GM23338 (cell line): ENCODE measurements around the gene CNTRL.

Source experiments
- CREB1 ChIP-seq: fragments of 250-450 bp; sonication (Bioruptor Pico); IDR thresholded peaks from 2 replicates; pipeline ENCODE4 v1.5.0; 2020; ENCODE audit warnings: low read depth, mild to moderate bottlenecking, moderate library complexity
- EZH2 ChIP-seq: fragments of 200-600 bp; sonication (generic); IDR thresholded peaks from one replicate; pipeline ENCODE4 v1.8.0; 2017; ENCODE audit warnings: antibody characterized with exemption, mild to moderate bottlenecking, low read depth; ENCODE audit not compliant: unreplicated experiment
- EZH2phosphoT487 ChIP-seq: fragments of 200-600 bp; sonication (generic); IDR thresholded peaks from one replicate; pipeline ENCODE4 v1.8.1; 2018; ENCODE audit warnings: antibody characterized with exemption; ENCODE audit not compliant: unreplicated experiment
- JUNB ChIP-seq: IDR thresholded peaks from one replicate; pipeline ENCODE4 v1.6.1; 2016; ENCODE audit warnings: antibody characterized with exemption; ENCODE audit not compliant: unreplicated experiment
- NANOG ChIP-seq: IDR thresholded peaks from 2 replicates; pipeline ENCODE4 v1.6.1; 2016; ENCODE audit warnings: antibody characterized with exemption, borderline replicate concordance
- POLR2AphosphoS5 ChIP-seq: IDR thresholded peaks from 2 replicates; pipeline ENCODE4 v1.6.1; 2016; ENCODE audit warnings: antibody characterized with exemption, low read depth
- STAT1 ChIP-seq: IDR thresholded peaks from one replicate; pipeline ENCODE4 v1.6.1; 2016; ENCODE audit warnings: antibody characterized with exemption; ENCODE audit not compliant: unreplicated experiment
- ZNF114 ChIP-seq: fragments of 250-450 bp; sonication (Bioruptor Pico); IDR thresholded peaks from 2 replicates; pipeline ENCODE4 v1.5.0; 2020; ENCODE audit warnings: mild to moderate bottlenecking, moderate library complexity
- ZNF331 ChIP-seq: fragments of 250-450 bp; sonication (Bioruptor Pico); IDR thresholded peaks from 2 replicates; pipeline ENCODE4 v1.5.0; 2020; ENCODE audit warnings: low read depth, mild to moderate bottlenecking, moderate library complexity
- TF ChIP-seq, protein P1 (sequence below), 2 experiments: fragments of 200-600 bp in 1 of 2; sonication (generic) in 1 of 2; conservative IDR thresholded peaks; 2 replicates each; pipeline versions ENCODE4 v1.5.1 to v1.6.1; 2016 to 2017; ENCODE audit warnings: antibody characterized with exemption in 2 of 2, low read depth in 2 of 2, mild to moderate bottlenecking in 2 of 2, moderate library complexity in 1 of 2
- TF ChIP-seq, protein P2 (sequence below): IDR thresholded peaks from one replicate; pipeline ENCODE4 v1.6.1; 2018; ENCODE audit warnings: antibody characterized with exemption; ENCODE audit not compliant: unreplicated experiment
- TF ChIP-seq, protein P3 (sequence below): IDR thresholded peaks from 2 replicates; pipeline ENCODE4 v1.6.1; 2016; ENCODE audit warnings: antibody characterized with exemption
- TF ChIP-seq, protein P4 (sequence below): fragments of 250-450 bp; sonication (Bioruptor Pico); IDR thresholded peaks from 2 replicates; pipeline ENCODE4 v1.5.0; 2020; ENCODE audit warnings: mild to moderate bottlenecking, moderate library complexity

DNA sequence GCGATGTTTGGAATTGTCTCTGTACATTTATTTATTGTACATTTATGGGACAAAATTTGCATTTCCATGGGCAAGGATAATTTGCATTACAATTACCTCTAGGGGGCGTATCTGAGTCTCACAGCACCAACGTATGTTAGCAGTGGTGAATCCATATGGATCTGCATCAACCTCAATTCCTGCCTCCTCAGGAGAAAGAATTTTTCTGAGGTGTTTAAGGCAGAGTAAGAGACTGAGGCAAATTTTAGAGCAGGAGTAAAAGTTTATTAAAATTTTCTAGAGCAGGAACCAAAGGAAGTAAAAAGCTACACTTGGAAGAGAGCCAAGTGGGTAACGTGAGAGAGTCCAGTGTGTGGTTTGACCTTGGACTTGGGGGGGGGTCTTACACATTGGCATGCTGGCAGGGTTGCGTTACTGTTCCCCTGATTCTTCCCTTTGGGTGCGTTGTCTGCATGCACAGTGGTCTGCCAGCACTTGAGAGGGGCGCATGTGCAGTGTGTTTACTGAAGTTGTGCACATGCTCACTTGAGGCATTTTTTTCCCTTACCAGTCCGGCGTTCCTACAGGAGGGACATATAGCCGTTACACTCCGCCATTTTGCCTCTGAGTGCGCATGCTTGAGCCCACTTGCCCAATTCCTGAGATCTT is 147.9 kb downstream of the CNTRL start:
- TF ChIP-seq, protein P1, sequence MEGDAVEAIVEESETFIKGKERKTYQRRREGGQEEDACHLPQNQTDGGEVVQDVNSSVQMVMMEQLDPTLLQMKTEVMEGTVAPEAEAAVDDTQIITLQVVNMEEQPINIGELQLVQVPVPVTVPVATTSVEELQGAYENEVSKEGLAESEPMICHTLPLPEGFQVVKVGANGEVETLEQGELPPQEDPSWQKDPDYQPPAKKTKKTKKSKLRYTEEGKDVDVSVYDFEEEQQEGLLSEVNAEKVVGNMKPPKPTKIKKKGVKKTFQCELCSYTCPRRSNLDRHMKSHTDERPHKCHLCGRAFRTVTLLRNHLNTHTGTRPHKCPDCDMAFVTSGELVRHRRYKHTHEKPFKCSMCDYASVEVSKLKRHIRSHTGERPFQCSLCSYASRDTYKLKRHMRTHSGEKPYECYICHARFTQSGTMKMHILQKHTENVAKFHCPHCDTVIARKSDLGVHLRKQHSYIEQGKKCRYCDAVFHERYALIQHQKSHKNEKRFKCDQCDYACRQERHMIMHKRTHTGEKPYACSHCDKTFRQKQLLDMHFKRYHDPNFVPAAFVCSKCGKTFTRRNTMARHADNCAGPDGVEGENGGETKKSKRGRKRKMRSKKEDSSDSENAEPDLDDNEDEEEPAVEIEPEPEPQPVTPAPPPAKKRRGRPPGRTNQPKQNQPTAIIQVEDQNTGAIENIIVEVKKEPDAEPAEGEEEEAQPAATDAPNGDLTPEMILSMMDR (conservative IDR thresholded peaks at IDR 0.05; ENCODE audit: low read depth in 2 of 2), result peak; percentile 72 to 87
- TF ChIP-seq EZH2 (no peak), POLR2AphosphoS5 (no peak), CREB1 (CRISPR knock-in tag) (no peak), EZH2phosphoT487 (no peak), JUNB (no peak), STAT1 (no peak), ZNF114 (no peak), NANOG (no peak), ZNF331 (CRISPR knock-in tag) (no peak)
- TF ChIP-seq, protein P2, sequence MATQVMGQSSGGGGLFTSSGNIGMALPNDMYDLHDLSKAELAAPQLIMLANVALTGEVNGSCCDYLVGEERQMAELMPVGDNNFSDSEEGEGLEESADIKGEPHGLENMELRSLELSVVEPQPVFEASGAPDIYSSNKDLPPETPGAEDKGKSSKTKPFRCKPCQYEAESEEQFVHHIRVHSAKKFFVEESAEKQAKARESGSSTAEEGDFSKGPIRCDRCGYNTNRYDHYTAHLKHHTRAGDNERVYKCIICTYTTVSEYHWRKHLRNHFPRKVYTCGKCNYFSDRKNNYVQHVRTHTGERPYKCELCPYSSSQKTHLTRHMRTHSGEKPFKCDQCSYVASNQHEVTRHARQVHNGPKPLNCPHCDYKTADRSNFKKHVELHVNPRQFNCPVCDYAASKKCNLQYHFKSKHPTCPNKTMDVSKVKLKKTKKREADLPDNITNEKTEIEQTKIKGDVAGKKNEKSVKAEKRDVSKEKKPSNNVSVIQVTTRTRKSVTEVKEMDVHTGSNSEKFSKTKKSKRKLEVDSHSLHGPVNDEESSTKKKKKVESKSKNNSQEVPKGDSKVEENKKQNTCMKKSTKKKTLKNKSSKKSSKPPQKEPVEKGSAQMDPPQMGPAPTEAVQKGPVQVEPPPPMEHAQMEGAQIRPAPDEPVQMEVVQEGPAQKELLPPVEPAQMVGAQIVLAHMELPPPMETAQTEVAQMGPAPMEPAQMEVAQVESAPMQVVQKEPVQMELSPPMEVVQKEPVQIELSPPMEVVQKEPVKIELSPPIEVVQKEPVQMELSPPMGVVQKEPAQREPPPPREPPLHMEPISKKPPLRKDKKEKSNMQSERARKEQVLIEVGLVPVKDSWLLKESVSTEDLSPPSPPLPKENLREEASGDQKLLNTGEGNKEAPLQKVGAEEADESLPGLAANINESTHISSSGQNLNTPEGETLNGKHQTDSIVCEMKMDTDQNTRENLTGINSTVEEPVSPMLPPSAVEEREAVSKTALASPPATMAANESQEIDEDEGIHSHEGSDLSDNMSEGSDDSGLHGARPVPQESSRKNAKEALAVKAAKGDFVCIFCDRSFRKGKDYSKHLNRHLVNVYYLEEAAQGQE, result no peak
- TF ChIP-seq, protein P3, sequence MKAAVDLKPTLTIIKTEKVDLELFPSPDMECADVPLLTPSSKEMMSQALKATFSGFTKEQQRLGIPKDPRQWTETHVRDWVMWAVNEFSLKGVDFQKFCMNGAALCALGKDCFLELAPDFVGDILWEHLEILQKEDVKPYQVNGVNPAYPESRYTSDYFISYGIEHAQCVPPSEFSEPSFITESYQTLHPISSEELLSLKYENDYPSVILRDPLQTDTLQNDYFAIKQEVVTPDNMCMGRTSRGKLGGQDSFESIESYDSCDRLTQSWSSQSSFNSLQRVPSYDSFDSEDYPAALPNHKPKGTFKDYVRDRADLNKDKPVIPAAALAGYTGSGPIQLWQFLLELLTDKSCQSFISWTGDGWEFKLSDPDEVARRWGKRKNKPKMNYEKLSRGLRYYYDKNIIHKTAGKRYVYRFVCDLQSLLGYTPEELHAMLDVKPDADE, result no peak
- TF ChIP-seq, protein P4, sequence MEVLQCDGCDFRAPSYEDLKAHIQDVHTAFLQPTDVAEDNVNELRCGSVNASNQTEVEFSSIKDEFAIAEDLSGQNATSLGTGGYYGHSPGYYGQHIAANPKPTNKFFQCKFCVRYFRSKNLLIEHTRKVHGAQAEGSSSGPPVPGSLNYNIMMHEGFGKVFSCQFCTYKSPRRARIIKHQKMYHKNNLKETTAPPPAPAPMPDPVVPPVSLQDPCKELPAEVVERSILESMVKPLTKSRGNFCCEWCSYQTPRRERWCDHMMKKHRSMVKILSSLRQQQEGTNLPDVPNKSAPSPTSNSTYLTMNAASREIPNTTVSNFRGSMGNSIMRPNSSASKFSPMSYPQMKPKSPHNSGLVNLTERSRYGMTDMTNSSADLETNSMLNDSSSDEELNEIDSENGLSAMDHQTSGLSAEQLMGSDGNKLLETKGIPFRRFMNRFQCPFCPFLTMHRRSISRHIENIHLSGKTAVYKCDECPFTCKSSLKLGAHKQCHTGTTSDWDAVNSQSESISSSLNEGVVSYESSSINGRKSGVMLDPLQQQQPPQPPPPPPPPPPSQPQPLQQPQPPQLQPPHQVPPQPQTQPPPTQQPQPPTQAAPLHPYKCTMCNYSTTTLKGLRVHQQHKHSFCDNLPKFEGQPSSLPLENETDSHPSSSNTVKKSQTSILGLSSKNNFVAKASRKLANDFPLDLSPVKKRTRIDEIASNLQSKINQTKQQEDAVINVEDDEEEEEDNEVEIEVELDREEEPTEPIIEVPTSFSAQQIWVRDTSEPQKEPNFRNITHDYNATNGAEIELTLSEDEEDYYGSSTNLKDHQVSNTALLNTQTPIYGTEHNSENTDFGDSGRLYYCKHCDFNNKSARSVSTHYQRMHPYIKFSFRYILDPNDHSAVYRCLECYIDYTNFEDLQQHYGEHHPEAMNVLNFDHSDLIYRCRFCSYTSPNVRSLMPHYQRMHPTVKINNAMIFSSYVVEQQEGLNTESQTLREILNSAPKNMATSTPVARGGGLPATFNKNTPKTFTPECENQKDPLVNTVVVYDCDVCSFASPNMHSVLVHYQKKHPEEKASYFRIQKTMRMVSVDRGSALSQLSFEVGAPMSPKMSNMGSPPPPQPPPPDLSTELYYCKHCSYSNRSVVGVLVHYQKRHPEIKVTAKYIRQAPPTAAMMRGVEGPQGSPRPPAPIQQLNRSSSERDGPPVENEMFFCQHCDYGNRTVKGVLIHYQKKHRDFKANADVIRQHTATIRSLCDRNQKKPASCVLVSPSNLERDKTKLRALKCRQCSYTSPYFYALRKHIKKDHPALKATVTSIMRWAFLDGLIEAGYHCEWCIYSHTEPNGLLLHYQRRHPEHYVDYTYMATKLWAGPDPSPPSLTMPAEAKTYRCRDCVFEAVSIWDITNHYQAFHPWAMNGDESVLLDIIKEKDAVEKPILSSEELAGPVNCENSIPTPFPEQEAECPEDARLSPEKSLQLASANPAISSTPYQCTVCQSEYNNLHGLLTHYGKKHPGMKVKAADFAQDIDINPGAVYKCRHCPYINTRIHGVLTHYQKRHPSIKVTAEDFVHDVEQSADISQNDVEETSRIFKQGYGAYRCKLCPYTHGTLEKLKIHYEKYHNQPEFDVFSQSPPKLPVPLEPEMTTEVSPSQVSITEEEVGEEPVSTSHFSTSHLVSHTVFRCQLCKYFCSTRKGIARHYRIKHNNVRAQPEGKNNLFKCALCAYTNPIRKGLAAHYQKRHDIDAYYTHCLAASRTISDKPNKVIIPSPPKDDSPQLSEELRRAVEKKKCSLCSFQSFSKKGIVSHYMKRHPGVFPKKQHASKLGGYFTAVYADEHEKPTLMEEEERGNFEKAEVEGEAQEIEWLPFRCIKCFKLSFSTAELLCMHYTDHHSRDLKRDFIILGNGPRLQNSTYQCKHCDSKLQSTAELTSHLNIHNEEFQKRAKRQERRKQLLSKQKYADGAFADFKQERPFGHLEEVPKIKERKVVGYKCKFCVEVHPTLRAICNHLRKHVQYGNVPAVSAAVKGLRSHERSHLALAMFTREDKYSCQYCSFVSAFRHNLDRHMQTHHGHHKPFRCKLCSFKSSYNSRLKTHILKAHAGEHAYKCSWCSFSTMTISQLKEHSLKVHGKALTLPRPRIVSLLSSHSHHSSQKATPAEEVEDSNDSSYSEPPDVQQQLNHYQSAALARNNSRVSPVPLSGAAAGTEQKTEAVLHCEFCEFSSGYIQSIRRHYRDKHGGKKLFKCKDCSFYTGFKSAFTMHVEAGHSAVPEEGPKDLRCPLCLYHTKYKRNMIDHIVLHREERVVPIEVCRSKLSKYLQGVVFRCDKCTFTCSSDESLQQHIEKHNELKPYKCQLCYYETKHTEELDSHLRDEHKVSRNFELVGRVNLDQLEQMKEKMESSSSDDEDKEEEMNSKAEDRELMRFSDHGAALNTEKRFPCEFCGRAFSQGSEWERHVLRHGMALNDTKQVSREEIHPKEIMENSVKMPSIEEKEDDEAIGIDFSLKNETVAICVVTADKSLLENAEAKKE (CRISPR knock-in tag), result no peak
